NCI-H2196 (cell line): ENCODE data around the gene FA2H.
"Not testable (repeated sequence)": the region's sequence is repeated elsewhere in the genome, so short reads cannot be mapped to it uniquely, and the experiment has no call there.

ENCODE experiments used
- DNase-seq: peaks from one replicate; lab custom pipeline; 2025; ENCODE audit not compliant: unreplicated experiment; lab: John Stamatoyannopoulos, UW

FA2H gene

DNA sequence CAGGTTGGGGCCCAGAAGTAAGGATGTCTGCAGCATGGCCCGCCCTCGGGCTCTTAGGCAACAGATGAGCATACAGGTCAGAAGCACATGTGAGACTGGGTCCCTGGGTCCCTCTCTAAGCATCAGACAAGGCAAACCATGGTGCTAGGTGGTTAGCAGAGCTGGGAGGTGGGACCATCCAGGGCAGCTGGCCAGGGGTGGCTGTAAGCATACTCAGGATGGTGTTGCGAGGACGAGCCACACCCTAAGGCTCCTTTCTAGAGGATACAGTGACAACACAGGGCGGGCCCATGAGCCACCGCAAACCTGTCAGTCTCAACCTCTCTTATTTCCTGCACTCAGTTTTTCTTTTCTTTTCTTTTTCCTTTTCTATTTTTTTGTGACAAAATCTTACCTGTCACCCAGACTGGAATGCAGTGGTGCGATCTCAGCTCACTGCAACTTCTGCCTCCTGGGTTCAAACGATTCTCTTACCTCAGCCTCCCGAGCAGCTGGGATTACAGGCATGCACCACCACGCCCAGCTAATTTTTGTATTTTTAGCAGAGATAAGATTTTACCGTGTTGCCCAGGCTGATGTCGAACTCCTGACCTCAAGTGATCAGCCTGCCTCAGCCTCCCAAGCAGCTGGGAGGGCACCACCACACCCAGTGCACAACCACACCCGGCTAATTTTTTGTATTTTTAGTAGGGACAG, 3.6 kb downstream of the FA2H start:
- no peak for DNase-seq

DNA sequence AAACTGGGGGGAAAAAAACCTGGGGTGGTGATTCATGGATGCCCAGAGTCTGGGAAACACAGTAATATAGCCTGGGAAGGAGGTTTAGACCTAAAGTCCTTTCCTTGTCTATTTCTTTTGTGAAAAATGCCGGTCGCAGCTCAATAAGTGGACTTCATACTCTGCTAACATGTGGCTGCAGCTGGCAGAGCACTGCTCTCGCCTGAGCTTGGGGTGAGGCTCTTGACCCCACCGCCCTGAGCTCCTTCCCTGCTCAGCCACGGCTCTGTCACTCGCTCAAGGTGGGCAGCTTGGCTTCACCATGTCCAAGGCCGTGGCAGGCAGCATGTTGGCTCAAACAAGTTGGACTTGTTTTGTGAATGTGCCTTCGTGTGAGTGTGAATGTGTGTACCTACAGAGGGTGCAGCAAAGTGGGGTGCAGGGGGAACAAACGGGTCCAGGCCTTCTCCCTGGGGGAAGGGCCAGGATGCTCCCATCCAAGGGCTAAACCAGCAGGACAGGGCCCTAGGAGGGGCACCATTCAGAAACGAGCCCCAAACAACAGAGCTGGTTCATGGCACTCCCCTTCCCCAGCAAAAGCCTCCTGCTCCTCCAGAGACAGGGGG, 4.9 kb downstream of the FA2H start:
- DNase-seq = no peak

DNA sequence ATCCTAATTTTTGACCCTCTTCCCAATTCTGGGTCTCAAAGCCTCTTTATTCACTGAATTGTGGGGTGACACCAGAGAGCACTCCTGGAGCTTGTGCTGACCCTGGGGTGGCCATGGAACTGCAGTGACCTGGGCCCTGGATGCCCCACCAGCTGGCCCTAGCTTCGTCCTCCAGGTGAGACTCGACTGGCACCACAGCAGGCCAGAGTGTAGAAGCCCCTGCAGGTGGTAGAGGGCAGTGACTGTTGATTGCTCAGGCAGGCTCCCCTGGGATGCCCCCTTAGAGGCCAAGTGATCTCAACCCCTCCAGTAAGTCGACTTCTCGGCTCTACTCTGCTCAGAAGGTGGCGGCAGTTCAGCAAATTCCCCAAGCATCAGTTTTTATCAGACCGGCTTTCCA, 6.4 kb downstream of the FA2H start:
- DNase-seq = no peak

DNA sequence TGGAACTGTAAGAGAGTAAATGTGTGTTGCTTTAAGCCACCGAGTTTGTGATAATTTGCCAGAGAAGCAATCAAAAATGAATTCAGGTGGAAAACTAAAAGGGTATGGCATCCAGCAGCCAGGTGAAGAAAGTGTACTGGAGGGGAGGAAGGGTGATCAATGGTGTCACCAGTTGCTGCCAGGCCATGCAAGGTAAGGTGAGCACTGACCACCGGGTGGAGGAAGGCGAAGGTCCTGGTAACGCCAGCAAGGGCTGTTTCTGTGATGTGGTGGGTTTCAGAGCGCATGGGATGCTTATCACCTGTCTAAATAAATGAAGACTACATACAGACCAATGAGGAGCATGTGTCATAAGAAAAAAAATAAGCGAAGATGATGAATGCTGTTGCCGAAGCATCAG, 6.9 kb downstream of the FA2H start:
- no peak for DNase-seq

DNA sequence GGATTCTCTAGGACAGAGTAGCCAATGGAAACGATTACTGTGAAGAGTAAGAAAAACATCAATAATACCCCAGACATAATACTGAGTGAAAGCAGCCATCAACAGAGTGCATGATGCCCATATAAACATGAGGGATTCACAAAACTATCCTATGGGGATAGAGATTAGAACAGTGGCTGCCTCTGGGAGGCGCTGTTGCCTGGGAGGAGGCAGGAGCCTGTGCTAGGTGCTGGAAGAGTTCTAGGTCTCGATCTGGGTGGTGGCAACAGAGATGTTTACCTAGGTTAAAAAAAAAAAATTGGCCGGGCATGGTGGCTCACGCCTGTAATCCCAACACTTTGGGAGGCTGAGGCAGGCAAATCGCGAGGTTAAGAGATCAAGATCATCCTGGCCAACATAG, 7.9 kb downstream of the FA2H start:
- no peak for DNase-seq

DNA sequence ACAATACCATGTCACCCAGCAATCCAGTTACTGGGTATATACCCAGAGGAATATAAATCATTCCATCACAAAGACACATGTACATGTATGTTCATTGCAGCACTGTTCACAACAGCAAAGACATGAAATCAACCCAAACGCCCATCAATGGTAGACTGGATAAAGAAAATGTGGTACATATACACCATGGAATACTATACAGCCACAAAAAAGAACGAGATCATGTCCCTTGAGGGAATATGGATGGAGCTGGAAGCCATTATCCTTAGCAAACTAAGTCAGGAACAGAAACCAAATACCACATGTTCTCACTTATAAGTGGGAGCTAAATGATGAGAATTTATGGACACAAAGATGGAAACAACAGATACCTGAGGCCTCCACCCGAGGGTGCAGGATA, 10.4 kb downstream of the FA2H start:
- DNase-seq = not testable (repeated sequence)

DNA sequence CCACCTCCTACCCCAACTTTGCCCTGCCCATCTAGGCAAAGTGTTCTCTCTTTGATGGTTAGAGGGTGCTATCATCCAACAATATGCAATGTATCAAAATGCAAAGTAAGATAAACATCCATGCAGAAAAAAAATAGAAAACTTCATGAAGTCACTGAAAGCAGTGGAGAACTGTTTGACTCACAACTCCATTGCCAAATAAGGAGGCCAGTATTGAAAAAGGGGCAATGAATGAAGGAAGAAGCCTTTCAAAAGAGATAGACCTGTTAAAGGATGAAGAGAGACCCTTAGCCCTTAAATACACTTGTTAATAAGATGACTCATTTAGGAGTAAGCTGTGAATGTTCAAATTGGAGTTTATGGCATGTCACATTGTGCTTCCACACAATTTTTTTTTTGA, 13.0 kb downstream of the FA2H start:
- DNase-seq = no peak

DNA sequence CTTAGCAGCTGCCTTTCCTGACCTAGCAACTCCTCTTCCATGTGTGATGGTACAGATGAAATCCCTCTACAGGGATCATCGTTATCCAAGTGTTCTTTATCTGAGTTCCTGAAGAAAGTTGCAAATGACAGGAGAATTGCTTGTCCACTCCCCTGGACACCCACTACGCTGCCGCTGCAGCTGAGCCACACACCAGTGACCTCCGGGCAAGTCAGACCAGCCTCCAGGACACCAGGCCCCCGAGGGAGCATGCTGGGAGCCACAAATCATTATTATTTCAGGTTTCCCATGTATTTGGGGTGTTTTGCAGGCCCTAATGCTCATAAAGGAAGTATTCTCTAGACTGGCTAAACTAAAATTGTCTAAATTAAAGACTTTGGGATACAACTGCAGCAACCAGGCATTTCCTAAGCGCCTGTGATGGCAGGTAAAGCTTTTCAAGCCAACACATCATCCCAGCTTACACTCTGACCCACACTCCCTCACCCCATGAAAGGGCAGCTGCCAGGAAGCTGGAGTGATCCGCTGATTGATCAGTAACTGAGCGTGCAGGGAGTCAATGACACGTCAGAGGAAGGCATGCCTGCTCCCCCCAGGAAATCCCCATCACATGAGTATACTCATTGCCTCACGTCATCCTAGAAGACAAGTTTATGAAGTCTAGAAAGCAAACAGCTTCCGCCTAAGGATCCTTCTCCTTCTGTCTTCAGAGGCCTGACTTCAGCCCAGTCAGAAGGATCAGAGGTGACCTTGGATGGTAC, 14.4 kb downstream of the FA2H start:
- no peak for DNase-seq

DNA sequence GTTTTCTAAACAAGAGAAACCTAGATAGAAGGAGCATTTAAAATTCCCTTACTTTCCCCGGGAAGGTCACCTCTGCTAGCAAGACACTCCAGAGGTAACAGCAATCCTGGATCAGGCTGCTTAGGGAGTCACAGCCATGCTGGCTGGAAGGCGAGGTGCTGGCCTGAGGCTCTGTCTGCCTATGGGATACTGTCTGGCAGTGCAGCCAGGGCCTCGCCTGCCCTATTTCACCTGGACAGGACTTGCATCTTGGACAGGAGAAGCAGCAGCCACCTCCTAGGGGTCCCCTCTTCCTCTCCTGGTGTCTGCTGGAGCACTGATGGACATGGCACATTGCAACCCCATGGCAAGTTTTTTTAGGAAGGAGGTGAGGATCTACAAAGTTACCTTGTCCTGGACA, 15.1 kb downstream of the FA2H start:
- DNase-seq = no peak

DNA sequence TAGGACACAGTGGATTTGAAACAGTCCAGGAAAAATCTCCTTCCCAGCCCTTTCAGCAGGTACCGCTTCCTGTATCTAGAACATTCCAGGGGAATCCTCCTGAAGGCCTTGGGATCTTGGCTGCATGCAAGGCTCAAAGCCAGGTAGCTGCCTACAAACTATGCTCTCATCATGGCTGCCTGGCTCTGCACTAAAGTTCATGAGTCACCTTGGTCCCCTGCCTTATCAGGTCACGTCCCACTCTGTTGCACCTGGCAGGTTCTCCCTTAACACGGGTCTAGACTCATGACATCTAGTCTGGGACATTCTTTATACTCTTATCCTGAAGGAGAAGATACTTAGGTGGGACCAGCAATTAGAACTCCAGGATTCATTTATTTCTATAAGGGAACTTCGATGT, 15.8 kb downstream of the FA2H start:
- no peak for DNase-seq

DNA sequence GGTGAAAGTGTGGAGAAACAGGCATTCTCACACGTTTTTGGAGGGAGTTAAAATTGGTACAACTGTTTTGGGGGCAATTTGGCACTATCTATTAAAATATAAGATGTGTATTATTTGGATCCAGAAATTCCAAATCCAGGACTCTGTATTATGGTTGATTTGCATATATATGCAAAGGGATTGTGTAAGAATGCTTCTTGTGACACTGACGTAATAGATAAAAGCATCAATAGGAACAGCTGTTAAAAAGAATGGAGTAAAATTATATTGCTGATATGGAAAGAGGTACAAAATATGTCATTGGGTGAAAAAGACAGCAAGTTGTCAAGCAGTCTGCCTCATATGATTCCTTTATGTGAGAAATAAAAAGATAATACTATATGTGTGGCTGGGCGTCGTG, 17.3 kb downstream of the FA2H start:
- DNase-seq = no peak

DNA sequence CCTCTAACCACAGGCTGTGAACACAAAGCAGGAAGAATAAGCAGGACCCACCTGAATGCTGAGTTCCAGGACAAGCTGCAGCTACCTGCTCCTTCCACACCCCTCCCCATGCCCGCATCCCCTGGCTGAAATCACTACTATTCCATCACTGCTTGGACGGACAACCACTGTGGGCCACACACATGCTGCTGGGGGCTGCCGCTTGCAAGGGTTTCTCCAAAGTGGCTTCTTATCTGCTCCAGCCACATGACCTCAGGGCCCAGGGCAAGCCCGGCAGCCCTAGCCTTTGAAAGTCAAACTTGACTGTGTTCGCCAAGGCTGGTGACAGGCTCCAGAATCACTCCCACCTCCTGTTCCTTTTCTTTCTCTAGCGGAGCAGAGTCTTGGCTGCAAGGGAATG, 18.4 kb downstream of the FA2H start:
- no peak for DNase-seq

DNA sequence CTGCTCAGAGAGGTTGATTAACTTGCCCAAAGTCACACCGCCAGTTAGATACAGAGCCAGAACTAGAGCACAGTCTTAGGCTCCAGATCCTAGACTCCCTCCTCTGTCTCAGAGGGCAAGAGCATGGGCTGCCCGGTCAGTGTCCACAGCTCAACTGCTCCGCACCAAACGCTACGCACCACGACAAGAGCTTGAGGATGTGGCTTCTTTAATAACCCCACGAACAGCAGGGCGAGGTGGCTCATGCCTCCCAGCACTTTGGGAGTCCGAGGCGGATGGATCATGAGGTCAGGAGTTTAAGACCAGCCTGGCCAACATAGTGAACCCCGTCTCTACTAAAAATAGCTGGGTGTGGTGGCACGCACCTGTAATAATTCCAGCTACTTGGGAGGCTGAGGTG, 21.4 kb downstream of the FA2H start:
- no peak for DNase-seq

DNA sequence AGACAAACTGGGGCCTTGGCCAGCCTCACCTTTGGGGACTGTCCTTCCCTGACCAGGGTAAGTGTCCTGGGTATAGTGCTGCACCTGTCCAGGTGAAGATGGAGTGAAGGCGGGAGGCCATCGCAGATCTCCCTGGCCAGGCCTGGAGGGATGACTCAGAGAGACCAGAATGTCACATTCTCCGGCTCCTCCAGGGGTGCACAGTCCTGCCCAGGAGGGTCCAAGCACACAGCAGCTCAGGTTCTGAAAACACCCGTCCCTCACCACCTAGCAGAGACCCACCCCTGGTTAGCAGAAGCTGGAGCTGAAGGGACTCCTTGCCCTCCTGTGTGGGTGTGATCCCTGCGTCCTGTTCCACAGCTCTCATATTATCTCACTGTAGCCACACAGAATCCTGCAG, 21.9 kb downstream of the FA2H start:
- no peak for DNase-seq

DNA sequence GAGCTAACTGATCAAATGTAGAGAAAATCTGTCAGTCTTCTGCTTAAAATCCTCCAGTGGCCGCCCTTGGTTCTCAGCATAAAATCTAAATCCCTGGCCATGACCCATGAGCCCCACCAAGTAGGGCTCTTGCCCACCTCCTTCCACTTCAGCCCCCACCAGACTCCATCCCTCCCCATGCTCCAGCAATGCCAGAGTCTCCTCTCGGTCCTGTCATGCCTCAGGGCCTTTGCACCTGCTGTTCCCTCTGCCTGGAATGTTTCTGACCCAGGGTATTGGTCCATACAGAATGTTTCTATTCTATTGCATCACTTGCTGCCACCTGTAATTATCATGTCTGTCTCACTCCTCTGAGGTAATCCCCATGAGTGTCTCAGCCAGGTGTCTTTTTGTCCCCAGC, 22.4 kb downstream of the FA2H start:
- DNase-seq = no peak

DNA sequence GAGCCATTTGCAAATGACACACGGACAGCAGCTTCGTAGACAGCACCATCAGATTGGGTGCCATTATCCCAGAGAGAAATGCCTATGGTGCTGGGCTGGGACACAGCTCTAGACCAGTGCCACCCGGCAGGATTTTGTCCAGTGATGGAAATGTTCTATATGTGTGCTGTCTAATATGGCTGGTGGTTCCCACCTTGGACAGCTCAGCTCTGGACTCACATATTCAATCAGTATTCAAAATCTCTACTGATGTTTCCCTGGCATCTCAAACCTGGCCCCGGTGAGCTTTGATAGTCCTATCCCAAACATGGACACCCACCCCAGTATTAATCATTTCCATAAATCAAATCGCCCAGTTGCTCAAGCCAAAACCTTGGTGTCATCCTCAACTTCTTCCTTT, 23.0 kb downstream of the FA2H start:
- no peak for DNase-seq

DNA sequence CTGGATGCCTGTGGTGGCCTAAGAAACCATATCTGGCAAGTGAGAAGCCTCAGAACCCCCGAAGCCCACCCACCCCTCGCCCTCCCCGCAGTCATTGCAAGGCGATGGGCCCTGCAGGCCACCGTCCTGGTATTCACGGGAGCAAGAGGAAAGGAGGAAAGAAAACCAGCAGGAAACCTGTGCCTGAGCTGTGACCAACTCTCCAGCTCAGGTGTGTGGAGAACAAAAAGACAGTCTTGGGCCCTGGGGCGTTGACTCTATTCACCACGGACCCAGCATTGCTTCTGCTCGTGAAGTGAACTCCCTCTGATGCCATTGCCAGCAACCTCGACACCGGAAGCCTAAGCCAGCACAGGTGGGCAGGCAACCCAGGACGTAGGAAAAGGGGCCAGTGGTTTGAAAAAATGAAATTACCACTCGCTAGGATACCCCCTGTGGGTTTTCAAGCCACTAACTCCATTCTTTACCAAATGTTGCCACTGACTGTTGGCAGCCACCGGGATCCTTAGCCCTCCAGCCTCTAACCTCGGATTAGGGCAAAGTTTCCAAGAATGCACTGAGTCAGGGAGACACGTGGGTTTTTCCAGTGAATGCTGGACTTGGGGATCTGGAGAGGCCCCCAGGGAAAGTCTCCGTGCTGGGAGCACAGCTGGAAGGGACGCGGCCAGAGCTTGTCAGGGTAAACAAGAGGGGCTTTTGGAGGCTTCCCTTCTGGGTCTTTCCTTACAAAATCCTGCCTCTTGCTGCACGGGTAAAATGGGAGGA, 25.1 kb downstream of the FA2H start:
- DNase-seq = no peak

DNA sequence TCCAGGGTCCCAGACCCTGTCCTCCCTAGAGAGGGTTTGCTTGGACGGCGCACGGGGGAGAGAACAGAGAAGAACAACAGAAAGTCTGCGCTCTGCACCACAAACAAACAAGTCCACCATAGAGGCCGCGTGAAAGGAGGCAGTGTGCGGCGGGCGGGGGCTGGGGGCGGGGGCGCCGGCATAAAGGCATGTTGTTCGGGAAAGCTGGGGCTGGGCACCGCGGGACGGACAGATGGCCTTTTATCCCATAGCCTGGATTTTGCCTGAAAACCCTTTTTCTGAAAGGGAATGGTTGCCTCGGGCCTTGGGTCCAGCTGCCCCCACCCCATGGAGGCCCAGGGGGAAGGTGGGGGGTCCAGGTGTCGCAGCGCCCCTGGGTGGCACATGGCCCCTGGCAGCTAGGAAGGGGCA, 26.0 kb downstream of the FA2H start:
- no peak for DNase-seq

DNA sequence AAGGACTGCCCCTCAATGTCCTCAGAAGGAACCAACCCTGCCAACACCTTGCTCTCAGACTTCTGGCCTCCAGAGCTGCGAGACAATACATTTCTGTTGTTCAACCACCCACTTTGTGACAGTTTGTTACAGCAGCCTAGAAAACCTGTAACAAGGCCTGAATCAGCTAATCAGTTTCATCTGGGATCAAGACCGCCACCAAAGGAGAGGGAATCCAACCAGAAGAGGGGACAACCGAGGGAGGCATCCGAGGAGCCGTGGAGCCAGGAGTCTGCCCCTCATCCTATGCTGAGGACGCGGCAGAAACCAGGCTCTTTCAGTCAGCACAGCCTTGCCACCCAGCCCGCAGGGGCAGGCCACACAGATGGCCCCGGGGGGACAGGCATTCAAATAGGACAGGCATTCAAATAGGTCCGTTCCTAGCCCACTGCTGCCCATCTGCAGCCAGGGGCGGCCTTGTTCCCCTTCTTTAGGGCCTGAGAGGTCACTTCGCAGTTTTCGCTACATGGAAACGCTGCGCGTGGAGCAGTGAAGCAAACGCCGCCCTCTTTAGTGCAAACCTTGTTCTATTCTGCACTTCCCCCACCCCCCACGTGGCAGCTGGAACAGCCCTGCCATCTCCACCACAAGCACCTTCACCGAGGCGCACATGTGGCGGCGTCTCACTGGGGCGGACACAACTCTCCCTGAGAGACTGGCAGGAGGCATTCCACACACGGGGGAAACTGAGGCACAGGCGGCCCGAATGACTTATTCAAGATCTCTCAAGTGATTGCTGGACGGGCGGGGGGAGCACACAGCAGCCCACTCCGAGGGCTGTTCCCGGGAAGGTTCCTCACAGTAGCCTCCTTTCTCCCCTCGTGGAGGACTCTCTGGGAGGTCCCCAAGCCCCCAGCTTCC, 26.7 kb downstream of the FA2H start:
- no peak for DNase-seq

DNA sequence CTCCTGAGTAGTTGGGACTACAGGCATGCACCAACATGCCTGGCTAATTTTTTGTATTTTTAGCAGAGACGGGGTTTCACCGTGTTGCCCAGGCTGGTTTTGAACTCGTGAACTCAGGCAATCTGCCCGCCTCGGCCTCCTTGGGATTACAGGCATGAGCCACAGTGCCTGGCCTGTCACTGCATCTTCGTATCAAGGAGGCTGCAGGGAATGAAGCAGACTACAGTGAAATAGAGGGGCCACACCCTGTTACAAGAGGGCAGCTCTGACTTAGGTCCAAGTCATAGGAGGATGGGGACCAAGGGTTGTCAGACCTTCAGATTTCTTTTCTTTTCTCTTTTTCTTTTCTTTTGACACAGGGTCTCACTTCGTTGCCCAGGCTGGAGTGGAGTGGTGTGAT, 28.7 kb downstream of the FA2H start:
- DNase-seq = no peak

DNA sequence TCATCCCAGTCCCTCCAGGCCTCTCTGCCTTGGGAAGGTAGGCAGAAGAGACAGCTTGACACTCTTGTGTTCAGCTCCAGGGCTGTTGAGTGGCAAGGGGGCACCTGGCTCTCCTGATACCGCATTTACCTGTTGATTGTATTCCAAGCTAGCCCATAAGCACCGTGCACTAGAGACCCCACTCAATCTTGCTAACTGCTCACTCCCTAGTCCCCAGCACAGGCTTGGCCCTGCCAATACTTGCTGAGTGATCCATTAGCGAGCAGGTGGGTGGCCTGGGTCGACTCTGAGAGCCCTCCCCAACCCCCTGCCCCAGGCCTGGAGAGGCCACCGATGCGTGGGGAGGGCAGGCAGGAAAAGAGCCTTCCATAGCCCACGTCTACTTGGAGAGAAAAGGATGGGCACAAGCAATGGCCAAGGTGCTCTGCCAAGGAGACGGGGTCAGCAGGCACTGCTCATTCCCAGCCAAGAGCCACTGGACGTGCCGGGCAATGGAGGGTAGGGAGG, 29.5 kb downstream of the FA2H start:
- no peak for DNase-seq
